ENCODE measurements around the gene CHST15. TPM values are rescaled to one million over a fixed set of nuclear protein-coding genes. Genes with fewer than 3 reads are reported as not detected.
A peak's percentile ranks its signal among the peaks of the same experiment; 100 is the strongest.

The CHST15 gene
- polyA plus RNA-seq, 4 donors, result 0.45 to 8.5 (median 4.0) TPM

- 70 to 93% (median 91%) methylated on average over 3 of the region's 3 CpGs for WGBS, 3 donors
- H3K4me3 ChIP-seq (ENCODE audit: low read depth in 1 of 3, low read length in 3 of 3), result no peak overlapping the region
- peaks cover 0 to 13% of the 10 kb centered on the region in 2 donors for H3K9me3 ChIP-seq (ENCODE audit: control insufficient read depth in 2 of 2, insufficient read depth in 1 of 2, low read depth in 1 of 2, low read length in 1 of 2)
- H3K27me3 ChIP-seq (ENCODE audit: control insufficient read depth in 3 of 3, insufficient read depth in 3 of 3, low read length in 3 of 3), result no peaks in the 10 kb centered on the region
- H3K36me3 ChIP-seq (ENCODE audit: control insufficient read depth in 3 of 3, insufficient read depth in 2 of 3, low read depth in 1 of 3, low read length in 3 of 3), result peaks cover 0 to 16% (median 5%) of the 10 kb centered on the region in 3 donors
- H3K27ac ChIP-seq (ENCODE audit: low read depth in 1 of 3, low read length in 2 of 3), result no peak overlapping the region
- FAIRE-seq (no peak), DNase-seq (no peak)
- no peaks in the 10 kb centered on the region for H3K4me1 ChIP-seq (ENCODE audit: control insufficient read depth in 3 of 3, insufficient read depth in 2 of 3, low read depth in 1 of 3, low read length in 2 of 3)
These were observed 80.8 kb downstream of the CHST15 start for GRCh38 chr10:124012583-124012982.

GRCh38 chr10:124012066-124012465, 81.3 kb downstream of the CHST15 start:
- no peak overlapping the region for H3K27ac ChIP-seq (ENCODE audit: low read depth in 1 of 3, low read length in 2 of 3)
- H3K4me3 ChIP-seq (ENCODE audit: low read depth in 1 of 3, low read length in 3 of 3), result no peak overlapping the region
- FAIRE-seq (no peak), DNase-seq (no peak)
- H3K27me3 ChIP-seq (ENCODE audit: control insufficient read depth in 3 of 3, insufficient read depth in 3 of 3, low read length in 3 of 3), result no peaks in the 10 kb centered on the region
- peaks cover 0 to 16% (median 5%) of the 10 kb centered on the region in 3 donors for H3K36me3 ChIP-seq (ENCODE audit: control insufficient read depth in 3 of 3, insufficient read depth in 2 of 3, low read depth in 1 of 3, low read length in 3 of 3)
- H3K9me3 ChIP-seq (ENCODE audit: control insufficient read depth in 2 of 2, insufficient read depth in 1 of 2, low read depth in 1 of 2, low read length in 1 of 2), result peaks cover 0 to 13% of the 10 kb centered on the region in 2 donors
- no peaks in the 10 kb centered on the region for H3K4me1 ChIP-seq (ENCODE audit: control insufficient read depth in 3 of 3, insufficient read depth in 2 of 3, low read depth in 1 of 3, low read length in 2 of 3)
- 86 to 95% (median 89%) methylated on average over 5 of the region's 5 CpGs for WGBS, 3 donors

- no peak for DNase-seq
- no peaks in the 10 kb centered on the region for H3K27me3 ChIP-seq (ENCODE audit: control insufficient read depth in 3 of 3, insufficient read depth in 3 of 3, low read length in 3 of 3)
- H3K9me3 ChIP-seq (ENCODE audit: control insufficient read depth in 2 of 2, insufficient read depth in 1 of 2, low read depth in 1 of 2, low read length in 1 of 2), result peaks cover 0 to 13% of the 10 kb centered on the region in 2 donors
- 81 to 90% (median 89%) methylated on average over 11 of the region's 11 CpGs for WGBS, 3 donors
- FAIRE-seq, result no peak
- peaks cover 0 to 16% (median 5%) of the 10 kb centered on the region in 3 donors for H3K36me3 ChIP-seq (ENCODE audit: control insufficient read depth in 3 of 3, insufficient read depth in 2 of 3, low read depth in 1 of 3, low read length in 3 of 3)
- no peak overlapping the region for H3K27ac ChIP-seq (ENCODE audit: low read depth in 1 of 3, low read length in 2 of 3)
- no peak overlapping the region for H3K4me3 ChIP-seq (ENCODE audit: low read depth in 1 of 3, low read length in 3 of 3)
- H3K4me1 ChIP-seq (ENCODE audit: control insufficient read depth in 3 of 3, insufficient read depth in 2 of 3, low read depth in 1 of 3, low read length in 2 of 3), result no peaks in the 10 kb centered on the region
These were observed 81.9 kb downstream of the CHST15 start for GRCh38 chr10:124011464-124011863.

- FAIRE-seq (no peak), DNase-seq (no peak)
- H3K27me3 ChIP-seq (ENCODE audit: control insufficient read depth in 3 of 3, insufficient read depth in 3 of 3, low read length in 3 of 3), result no peaks in the 10 kb centered on the region
- no peaks in the 10 kb centered on the region for H3K4me1 ChIP-seq (ENCODE audit: control insufficient read depth in 3 of 3, insufficient read depth in 2 of 3, low read depth in 1 of 3, low read length in 2 of 3)
- peaks cover 0 to 16% (median 5%) of the 10 kb centered on the region in 3 donors for H3K36me3 ChIP-seq (ENCODE audit: control insufficient read depth in 3 of 3, insufficient read depth in 2 of 3, low read depth in 1 of 3, low read length in 3 of 3)
- no peak overlapping the region for H3K4me3 ChIP-seq (ENCODE audit: low read depth in 1 of 3, low read length in 3 of 3)
- peaks cover 0 to 13% of the 10 kb centered on the region in 2 donors for H3K9me3 ChIP-seq (ENCODE audit: control insufficient read depth in 2 of 2, insufficient read depth in 1 of 2, low read depth in 1 of 2, low read length in 1 of 2)
- no peak overlapping the region for H3K27ac ChIP-seq (ENCODE audit: low read depth in 1 of 3, low read length in 2 of 3)
- WGBS, 3 donors, result 80 to 89% (median 81%) methylated on average over 18 to 22 of the region's 22 CpGs
These were observed 82.8 kb downstream of the CHST15 start for GRCh38 chr10:124010563-124011131.

GRCh38 chr10:124010024-124010423, 83.4 kb downstream of the CHST15 start:
- no peak overlapping the region for H3K4me3 ChIP-seq (ENCODE audit: low read depth in 1 of 3, low read length in 3 of 3)
- 95 to 96% (median 96%) methylated on average over 20 of the region's 20 CpGs for WGBS, 3 donors
- FAIRE-seq (no peak), DNase-seq (no peak)
- peak overlapping the region in 1 of 3 donors; percentile 23 for H3K27ac ChIP-seq (ENCODE audit: low read depth in 1 of 3, low read length in 2 of 3)
- H3K36me3 ChIP-seq (ENCODE audit: control insufficient read depth in 3 of 3, insufficient read depth in 2 of 3, low read depth in 1 of 3, low read length in 3 of 3), result peaks cover 0 to 16% (median 5%) of the 10 kb centered on the region in 3 donors
- H3K4me1 ChIP-seq (ENCODE audit: control insufficient read depth in 3 of 3, insufficient read depth in 2 of 3, low read depth in 1 of 3, low read length in 2 of 3), result no peaks in the 10 kb centered on the region
- H3K27me3 ChIP-seq (ENCODE audit: control insufficient read depth in 3 of 3, insufficient read depth in 3 of 3, low read length in 3 of 3), result no peaks in the 10 kb centered on the region
- peaks cover 0 to 13% of the 10 kb centered on the region in 2 donors for H3K9me3 ChIP-seq (ENCODE audit: control insufficient read depth in 2 of 2, insufficient read depth in 1 of 2, low read depth in 1 of 2, low read length in 1 of 2)

GRCh38 chr10:124009231-124010015, 84.0 kb downstream of the CHST15 start:
- Histone ChIP-seq H3K4me3 (ENCODE audit: low read depth in 1 of 3, low read length in 3 of 3) (no peak overlapping the region), H3K36me3 (ENCODE audit: control insufficient read depth in 3 of 3, insufficient read depth in 2 of 3, low read depth in 1 of 3, low read length in 3 of 3) (peaks cover 0 to 16% (median 5%) of the 10 kb centered on the region in 3 donors), H3K9me3 (ENCODE audit: control insufficient read depth in 2 of 2, insufficient read depth in 1 of 2, low read depth in 1 of 2, low read length in 1 of 2) (peaks cover 0 to 13% of the 10 kb centered on the region in 2 donors), H3K27me3 (ENCODE audit: control insufficient read depth in 3 of 3, insufficient read depth in 3 of 3, low read length in 3 of 3) (no peaks in the 10 kb centered on the region), H3K4me1 (ENCODE audit: control insufficient read depth in 3 of 3, insufficient read depth in 2 of 3, low read depth in 1 of 3, low read length in 2 of 3) (no peaks in the 10 kb centered on the region), H3K27ac (ENCODE audit: low read depth in 1 of 3, low read length in 2 of 3) (peak overlapping the region in 1 of 3 donors; percentile 23)
- no peak for FAIRE-seq
- 82 to 84% (median 82%) methylated on average over 16 of the region's 16 CpGs for WGBS, 3 donors
- DNase-seq, result no peak

GRCh38 chr10:124008681-124009080, 84.7 kb downstream of the CHST15 start:
- Histone ChIP-seq H3K4me1 (ENCODE audit: control insufficient read depth in 3 of 3, insufficient read depth in 2 of 3, low read depth in 1 of 3, low read length in 2 of 3) (no peaks in the 10 kb centered on the region), H3K27ac (ENCODE audit: low read depth in 1 of 3, low read length in 2 of 3) (peak overlapping the region in 1 of 3 donors; percentile 23), H3K4me3 (ENCODE audit: low read depth in 1 of 3, low read length in 3 of 3) (no peak overlapping the region), H3K9me3 (ENCODE audit: control insufficient read depth in 2 of 2, insufficient read depth in 1 of 2, low read depth in 1 of 2, low read length in 1 of 2) (peaks cover 0 to 8% of the 10 kb centered on the region in 2 donors), H3K27me3 (ENCODE audit: control insufficient read depth in 3 of 3, insufficient read depth in 3 of 3, low read length in 3 of 3) (no peaks in the 10 kb centered on the region), H3K36me3 (ENCODE audit: control insufficient read depth in 3 of 3, insufficient read depth in 2 of 3, low read depth in 1 of 3, low read length in 3 of 3) (peaks cover 0 to 14% (median under 1%) of the 10 kb centered on the region in 3 donors)
- FAIRE-seq (no peak), DNase-seq (no peak)
- WGBS, 3 donors, result 73 to 81% (median 77%) methylated on average over 10 of the region's 10 CpGs

- Histone ChIP-seq H3K4me3 (ENCODE audit: low read depth in 1 of 3, low read length in 3 of 3) (no peak overlapping the region), H3K36me3 (ENCODE audit: control insufficient read depth in 3 of 3, insufficient read depth in 2 of 3, low read depth in 1 of 3, low read length in 3 of 3) (peaks cover 0 to 13% (median 0%) of the 10 kb centered on the region in 3 donors), H3K9me3 (ENCODE audit: control insufficient read depth in 2 of 2, insufficient read depth in 1 of 2, low read depth in 1 of 2, low read length in 1 of 2) (peaks cover 0 to 4% of the 10 kb centered on the region in 2 donors), H3K27ac (ENCODE audit: low read depth in 1 of 3, low read length in 2 of 3) (no peak overlapping the region), H3K4me1 (ENCODE audit: control insufficient read depth in 3 of 3, insufficient read depth in 2 of 3, low read depth in 1 of 3, low read length in 2 of 3) (no peaks in the 10 kb centered on the region), H3K27me3 (ENCODE audit: control insufficient read depth in 3 of 3, insufficient read depth in 3 of 3, low read length in 3 of 3) (no peaks in the 10 kb centered on the region)
- 79 to 84% (median 79%) methylated on average over 14 of the region's 14 CpGs for WGBS, 3 donors
- DNase-seq (no peak), FAIRE-seq (no peak)
These were observed 85.2 kb downstream of the CHST15 start for GRCh38 chr10:124008187-124008586.

Measured in small intestine (tissue), 7 donors.